ENCODE measurements around the gene FARP2. TPM values are rescaled to one million over a fixed set of nuclear protein-coding genes. Genes with fewer than 3 reads are reported as not detected.

The FARP2 gene
- total RNA-seq, 2 experiments from 2014 or later = 24.0 to 25.4 TPM

DNA sequence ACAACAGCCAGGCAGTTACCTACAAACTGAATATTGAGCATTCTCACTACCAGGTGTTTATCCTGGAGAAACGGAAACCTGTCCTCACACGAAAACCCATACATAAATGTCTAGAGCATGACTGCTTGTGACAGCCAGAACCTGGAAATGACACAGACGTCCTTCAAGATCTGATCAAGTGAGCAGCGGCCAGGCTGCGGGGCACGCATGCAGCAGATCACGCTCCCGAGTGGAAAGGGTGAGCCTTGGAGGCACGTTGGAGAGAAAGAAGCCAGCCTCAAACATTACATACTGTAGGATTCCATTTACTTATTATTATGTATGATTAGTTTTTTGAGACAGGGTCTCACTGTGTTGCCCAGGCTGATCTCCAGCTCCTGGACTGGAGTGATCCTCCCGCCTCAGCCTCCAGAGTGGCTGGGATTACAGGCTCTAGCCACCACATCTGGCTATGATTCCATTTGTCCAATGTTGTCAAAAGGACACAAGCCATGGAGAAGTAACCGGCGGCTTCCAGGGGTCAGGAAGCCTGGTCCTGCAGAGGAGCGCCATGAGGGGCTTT lies 175.2 kb downstream of the FARP2 start:
- Mint-ChIP-seq H3K9me3 (ENCODE audit: low read depth) (no peaks in the 10 kb centered on the region), H3K27me3 (peaks cover 3% of the 10 kb centered on the region), H3K27ac (no peak overlapping the region), H3K4me1 (no peaks in the 10 kb centered on the region), H3K36me3 (no peaks in the 10 kb centered on the region), H3K4me3 (no peak overlapping the region)
- CTCF ChIA-PET = no interaction called here
- ATAC-seq = no peak
- DNase-seq = no peak

DNA sequence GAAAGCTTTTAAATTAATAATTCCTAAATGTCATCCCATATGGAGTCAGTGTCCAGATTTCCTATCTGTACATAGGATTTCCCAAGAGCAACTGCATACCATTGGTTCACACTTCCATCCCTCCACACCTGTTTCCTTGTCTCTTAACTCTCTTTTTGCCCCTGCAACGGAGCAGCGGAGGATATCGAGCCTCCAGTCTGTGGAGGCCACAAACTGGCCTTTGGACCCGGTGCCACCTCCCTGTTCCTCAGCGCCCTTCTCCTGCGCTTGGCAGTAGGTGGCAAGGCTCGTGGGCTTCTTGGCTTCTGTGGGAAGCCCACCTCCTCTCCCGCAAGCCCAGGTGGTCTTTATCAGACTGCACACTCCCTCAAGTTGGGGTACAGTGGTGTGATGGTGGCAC lies 176.1 kb downstream of the FARP2 start:
- Mint-ChIP-seq H3K4me3 (no peak overlapping the region), H3K27me3 (peaks cover 4% of the 10 kb centered on the region), H3K9me3 (ENCODE audit: low read depth) (no peaks in the 10 kb centered on the region), H3K27ac (no peak overlapping the region), H3K36me3 (no peaks in the 10 kb centered on the region), H3K4me1 (no peaks in the 10 kb centered on the region)
- ATAC-seq = no peak
- CTCF ChIA-PET = no interaction called here
- no peak for DNase-seq

DNA sequence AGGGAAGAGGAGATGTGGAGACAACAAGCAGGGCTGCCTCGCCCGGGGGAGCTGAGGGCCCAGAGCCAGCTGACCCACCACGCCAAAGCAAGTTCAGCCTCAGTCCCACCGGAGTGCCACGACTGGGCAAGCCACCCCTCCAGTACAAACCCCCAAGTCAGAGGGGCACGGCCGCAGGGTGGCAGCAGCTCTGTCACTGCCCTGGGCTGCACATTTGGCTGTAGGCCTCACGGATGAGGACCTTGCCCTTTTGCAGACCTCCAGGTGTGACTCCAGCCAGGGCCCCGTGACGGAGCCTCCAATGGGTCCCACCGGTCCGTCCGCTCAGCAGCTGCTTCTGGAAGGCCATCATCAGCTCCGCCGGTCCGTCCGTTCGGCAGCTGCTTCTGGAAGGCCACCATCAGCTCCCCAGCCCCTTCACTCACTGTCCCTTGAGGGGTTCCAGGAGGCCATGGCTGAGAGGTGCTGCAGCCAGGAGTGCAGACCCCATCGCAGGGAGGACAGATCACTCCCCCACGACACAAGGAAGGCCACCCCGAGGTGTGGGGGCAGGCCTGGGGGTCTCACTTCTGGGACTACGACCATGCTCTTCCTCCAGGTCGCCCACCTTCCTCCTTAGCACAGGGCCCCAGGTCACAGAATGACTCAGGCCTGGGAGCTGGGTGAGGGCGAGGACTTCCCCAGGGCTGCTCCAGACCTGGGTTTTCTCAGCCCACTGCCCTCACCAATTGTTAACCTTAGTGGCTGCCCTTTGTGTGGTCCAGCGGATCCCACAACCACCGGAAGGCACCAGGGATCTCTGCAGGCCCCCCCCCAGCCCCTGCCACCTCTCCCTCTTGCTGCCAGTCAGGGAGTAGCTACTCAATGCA lies 176.9 kb downstream of the FARP2 start:
- H3K4me1 Mint-ChIP-seq = no peaks in the 10 kb centered on the region
- CTCF ChIA-PET = no interaction called here
- H3K4me3 Mint-ChIP-seq = no peak overlapping the region
- no peak for DNase-seq
- no peaks in the 10 kb centered on the region for H3K9me3 Mint-ChIP-seq (ENCODE audit: low read depth)
- H3K36me3 Mint-ChIP-seq = no peaks in the 10 kb centered on the region
- no peak overlapping the region for H3K27ac Mint-ChIP-seq
- peaks cover 4% of the 10 kb centered on the region for H3K27me3 Mint-ChIP-seq
- ATAC-seq = no peak

DNA sequence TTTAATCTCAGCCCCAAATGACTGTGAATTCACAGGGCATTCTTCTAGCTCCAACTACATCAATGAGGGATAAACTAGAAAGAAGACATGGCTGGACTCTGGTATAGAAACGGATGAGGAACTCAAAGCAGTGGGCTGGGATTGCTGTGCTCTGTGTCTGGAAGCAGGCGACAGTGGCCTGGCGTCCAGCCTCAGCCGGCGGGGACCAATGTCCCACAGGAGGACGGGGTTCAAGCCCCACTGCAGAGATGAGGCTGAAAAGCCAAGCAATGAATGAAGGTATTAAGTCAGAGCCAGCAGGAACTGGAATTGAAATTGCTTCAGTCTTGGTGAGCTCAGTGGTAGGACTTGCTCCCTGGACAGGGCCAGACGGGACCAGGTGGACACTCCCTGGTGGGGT lies 178.2 kb downstream of the FARP2 start:
- CTCF ChIA-PET = no interaction called here
- Mint-ChIP-seq H3K4me3 (no peak overlapping the region), H3K27me3 (peaks cover 7% of the 10 kb centered on the region), H3K9me3 (ENCODE audit: low read depth) (no peaks in the 10 kb centered on the region), H3K27ac (no peak overlapping the region), H3K4me1 (no peaks in the 10 kb centered on the region), H3K36me3 (no peaks in the 10 kb centered on the region)
- ATAC-seq = no peak
- no peak for DNase-seq

DNA sequence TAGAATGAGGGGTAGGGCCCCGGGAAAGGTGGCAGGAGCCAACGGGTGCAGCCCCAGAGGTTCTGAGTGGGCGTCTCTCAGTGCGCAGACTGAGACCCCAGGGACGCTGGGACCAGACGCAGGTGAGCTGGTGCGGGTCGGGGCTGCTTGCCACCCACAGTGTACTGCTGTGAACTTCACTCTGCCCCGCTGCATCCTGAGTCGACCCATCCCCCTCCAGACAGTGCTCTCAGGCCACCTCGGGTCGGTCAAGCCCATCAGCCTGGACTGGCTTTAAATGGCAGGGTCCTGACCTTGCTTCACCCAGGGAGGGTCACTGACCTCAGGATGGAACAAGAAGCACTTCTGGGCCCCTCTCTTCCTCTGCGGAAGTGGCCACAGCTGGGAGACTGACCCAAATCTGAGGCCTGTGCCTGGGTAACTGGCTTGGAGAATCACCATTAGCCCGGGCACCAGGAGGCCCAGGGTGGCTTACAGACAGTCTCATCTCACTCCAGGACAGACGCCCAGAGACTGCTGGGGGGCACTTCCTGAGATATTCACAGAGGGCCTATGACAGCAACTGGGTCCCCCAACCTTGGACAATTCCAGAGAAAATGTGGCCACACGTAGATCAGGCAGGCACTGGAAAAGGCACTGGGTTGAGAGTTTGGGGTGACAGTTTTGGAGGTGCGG lies 178.8 kb downstream of the FARP2 start:
- no peaks in the 10 kb centered on the region for H3K36me3 Mint-ChIP-seq
- no peak for DNase-seq
- H3K27ac Mint-ChIP-seq = no peak overlapping the region
- H3K27me3 Mint-ChIP-seq = peaks cover 8% of the 10 kb centered on the region
- no peaks in the 10 kb centered on the region for H3K9me3 Mint-ChIP-seq (ENCODE audit: low read depth)
- CTCF ChIA-PET = no interaction called here
- no peak for ATAC-seq
- no peaks in the 10 kb centered on the region for H3K4me1 Mint-ChIP-seq
- H3K4me3 Mint-ChIP-seq = no peak overlapping the region

DNA sequence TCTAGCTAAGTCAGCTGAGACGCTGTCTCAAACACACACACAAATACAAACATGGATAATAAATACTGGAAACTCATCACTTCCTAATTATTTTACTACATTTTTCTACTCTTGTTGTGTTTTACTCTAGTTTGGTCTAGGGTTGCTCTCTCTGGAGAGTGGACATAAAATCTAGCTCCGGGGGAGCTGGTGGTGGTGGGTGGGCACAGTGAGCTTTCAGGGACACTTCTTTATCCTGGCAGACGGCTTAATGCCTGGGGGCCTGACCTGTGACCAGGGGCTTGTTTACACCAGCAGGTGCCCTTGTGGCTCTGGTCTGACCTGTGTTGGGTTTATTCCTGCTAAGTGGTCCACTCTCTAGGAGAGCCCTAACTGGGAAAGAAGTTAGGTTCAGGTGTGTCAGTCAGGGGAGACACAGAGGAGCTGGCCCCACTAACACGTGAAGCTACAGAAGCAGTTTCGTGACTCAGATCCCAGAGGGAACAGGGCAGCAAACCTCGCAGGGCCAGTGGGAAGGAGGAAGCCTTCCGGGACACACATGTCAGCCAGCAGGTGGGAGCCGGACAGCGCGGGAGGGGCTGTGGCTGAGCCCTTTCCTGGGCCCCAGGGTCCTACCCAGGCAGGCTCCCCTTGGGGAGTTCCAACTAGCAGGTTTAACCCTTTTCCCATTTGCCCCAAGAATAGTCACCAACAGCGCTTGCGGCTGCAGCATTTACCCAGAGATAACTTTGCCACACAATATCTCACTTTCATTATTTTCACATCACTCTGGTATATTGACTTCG lies 180.0 kb downstream of the FARP2 start:
- Mint-ChIP-seq H3K36me3 (no peaks in the 10 kb centered on the region), H3K4me3 (no peak overlapping the region), H3K9me3 (ENCODE audit: low read depth) (no peaks in the 10 kb centered on the region), H3K27ac (no peak overlapping the region), H3K4me1 (peaks cover 3% of the 10 kb centered on the region), H3K27me3 (peaks cover 15% of the 10 kb centered on the region)
- DNase-seq = no peak
- ATAC-seq = no peak
- CTCF ChIA-PET = no interaction called here

DNA sequence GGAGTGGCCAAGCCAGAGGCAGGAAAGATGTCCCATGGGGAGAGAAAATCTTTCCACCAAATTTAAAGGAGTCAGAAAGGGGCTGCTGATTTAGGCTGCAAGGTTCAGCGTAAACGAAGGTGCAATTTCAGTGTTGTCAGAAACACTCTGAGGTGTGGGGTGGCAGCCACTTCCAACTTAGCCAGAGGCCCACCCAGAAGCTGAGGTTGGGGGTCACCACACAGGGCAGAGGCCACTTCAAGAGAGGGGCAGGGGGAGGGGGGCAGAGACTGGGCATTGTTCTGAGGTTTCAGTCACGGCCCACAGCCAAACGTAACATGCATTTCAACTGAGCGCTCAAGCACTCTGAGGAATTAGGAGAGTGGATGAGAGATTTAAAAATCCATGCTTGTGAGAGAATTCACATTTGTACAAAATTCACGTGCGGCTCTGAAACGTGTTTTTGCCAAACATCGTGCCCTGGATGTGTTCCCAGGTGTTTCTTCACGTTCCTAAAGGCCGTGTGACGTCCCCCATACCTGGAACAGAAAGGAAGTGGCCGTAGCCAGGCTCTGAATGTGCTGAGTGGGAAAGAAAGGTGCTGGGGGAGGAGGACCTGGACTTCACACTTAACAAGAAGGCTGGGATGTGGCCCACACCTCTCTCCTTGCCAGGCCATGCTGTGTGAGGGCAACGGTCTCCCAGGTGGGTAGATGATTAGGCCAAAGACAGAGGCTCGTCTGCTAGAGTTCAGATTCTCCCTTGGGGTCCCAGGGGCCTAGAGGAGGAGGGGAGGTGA lies 182.9 kb downstream of the FARP2 start:
- ATAC-seq = no peak

DNA sequence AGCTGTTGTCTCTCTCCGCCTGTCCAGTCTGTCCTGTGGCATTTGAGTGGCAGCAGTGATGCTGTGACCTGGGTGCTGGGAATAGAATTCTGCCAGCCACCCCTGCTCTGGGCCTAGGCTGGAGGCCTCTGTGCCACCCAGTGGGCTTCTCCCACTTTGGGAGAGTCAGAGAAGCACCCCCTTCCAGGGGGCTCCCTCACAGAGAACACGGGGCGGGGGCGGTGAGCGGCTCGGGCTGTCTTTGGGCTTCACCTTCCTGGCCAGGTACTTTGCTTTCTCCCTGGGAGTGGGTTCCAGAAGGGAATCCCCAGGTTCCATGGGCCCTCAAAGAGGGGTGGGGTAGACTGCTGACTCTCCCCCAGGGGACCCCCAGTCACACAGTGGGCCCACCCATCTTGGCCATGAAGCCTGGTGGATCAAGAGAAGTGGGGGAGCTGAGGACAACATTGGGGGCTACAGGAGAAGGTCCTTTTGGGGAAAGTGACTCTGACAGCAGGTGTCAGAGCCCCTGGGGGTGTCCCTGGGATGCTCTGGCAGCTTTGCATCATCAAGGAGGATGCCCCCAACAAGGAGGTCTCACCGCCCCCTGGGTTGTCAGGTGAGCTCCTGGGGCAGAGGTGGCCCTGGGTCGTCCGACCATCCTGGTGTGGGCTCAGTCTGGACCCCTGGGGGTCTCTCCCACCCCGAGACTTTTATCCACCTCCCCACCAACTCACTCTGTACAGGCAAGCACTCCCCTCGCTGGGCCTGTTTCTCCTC lies 183.7 kb downstream of the FARP2 start:
- peaks cover 3% of the 10 kb centered on the region for H3K4me1 Mint-ChIP-seq
- DNase-seq = no peak

More for the DNA sequence above, 182.9 kb downstream of the FARP2 start:
- H3K4me3 Mint-ChIP-seq = no peak overlapping the region
- CTCF ChIA-PET = no interaction called here
- H3K9me3 Mint-ChIP-seq (ENCODE audit: low read depth) = no peaks in the 10 kb centered on the region
- H3K36me3 Mint-ChIP-seq = no peaks in the 10 kb centered on the region
- H3K4me1 Mint-ChIP-seq = peaks cover 3% of the 10 kb centered on the region
- no peak overlapping the region for H3K27ac Mint-ChIP-seq
- no peak for DNase-seq
- H3K27me3 Mint-ChIP-seq = peaks cover 26% of the 10 kb centered on the region

DNA sequence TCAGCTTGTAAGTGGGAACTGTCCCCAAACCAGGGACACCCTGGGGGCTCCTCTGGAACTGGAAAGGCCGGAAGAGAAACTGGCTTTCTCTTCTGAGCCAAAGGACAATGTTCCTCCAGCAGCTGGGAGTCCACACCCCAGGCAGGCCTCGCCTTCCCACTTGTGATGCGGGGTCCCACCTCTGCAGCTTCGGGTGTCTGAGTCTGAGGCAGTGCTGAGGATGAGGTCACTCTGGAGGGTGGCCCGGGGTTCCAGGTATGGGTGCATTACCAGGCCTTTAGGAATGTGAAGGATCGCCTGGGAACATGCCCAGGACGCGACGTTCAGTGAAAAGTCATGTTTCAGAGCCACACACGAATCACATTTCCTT lies 184.3 kb downstream of the FARP2 start:
- Mint-ChIP-seq H3K27ac (no peak overlapping the region), H3K4me3 (no peak overlapping the region), H3K9me3 (ENCODE audit: low read depth) (no peaks in the 10 kb centered on the region), H3K27me3 (peaks cover 26% of the 10 kb centered on the region), H3K4me1 (peaks cover 3% of the 10 kb centered on the region), H3K36me3 (no peaks in the 10 kb centered on the region)
- CTCF ChIA-PET = interaction anchor here (1.1 to 1.4 kb wide), 2 partner anchors 34 to 148 kb away, joined by 3 read pairs; no protein-coding TSS in a partner anchor
- no peak for DNase-seq
- ATAC-seq = no peak

More for the DNA sequence above, 183.7 kb downstream of the FARP2 start:
- H3K27me3 Mint-ChIP-seq = peaks cover 26% of the 10 kb centered on the region
- CTCF ChIA-PET = interaction anchor here (1.4 kb wide), 1 partner anchor 34 kb away, joined by 3 read pairs; no protein-coding TSS in a partner anchor
- H3K27ac Mint-ChIP-seq = no peak overlapping the region
- no peak for ATAC-seq
- H3K36me3 Mint-ChIP-seq = no peaks in the 10 kb centered on the region
- H3K9me3 Mint-ChIP-seq (ENCODE audit: low read depth) = no peaks in the 10 kb centered on the region
- H3K4me3 Mint-ChIP-seq = no peak overlapping the region

DNA sequence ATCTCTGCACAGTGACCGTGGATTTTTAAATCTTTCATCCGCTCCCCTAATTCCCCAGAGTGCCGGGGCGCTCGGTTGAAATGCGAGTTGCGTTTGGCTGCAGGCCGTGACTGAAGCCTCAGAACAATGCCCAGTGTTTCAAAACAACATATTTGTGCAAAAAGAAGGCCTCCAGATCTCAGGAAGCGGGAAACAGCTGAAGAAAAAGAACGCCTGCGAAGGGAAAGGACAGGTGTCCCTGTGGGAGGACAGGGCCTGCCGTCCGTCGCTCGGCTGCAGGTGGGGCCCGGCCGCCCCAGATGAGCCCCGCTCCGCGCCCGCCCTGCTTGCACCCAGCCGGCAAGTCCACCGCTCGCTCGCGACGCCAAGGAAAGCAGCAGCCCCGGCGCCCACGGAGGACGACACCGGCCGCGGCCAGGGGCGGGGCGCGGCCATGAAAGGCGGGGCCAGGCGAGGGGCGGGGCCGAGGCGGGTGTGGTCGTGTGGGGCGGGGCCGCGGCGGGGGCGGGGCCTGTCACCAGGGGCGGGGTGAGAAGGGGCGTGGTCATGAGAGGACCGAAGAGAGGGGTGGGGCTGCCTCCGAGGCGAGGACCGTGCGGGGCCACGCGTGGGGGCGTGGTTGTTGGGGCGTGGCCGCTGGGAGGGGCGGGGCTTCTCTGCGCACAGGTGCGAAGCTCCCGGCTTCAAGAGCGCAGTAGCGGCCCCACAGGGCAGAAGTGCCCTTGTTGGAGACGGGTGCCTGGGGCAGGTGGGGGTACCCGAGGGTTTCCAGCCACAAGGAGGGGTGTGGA lies 184.9 kb downstream of the FARP2 start:
- DNase-seq (peak; percentile 73), ATAC-seq (peak; percentile 79)
- H3K36me3 Mint-ChIP-seq = no peaks in the 10 kb centered on the region
- no peak overlapping the region for H3K4me3 Mint-ChIP-seq
- H3K27ac Mint-ChIP-seq = no peak overlapping the region
- CTCF ChIA-PET = interaction anchor here (1.1 to 1.4 kb wide), 2 partner anchors 35 to 149 kb away, joined by 3 read pairs; no protein-coding TSS in a partner anchor
- no peaks in the 10 kb centered on the region for H3K9me3 Mint-ChIP-seq (ENCODE audit: low read depth)
- H3K27me3 Mint-ChIP-seq = peaks cover 26% of the 10 kb centered on the region
- peaks cover 3% of the 10 kb centered on the region for H3K4me1 Mint-ChIP-seq

DNA sequence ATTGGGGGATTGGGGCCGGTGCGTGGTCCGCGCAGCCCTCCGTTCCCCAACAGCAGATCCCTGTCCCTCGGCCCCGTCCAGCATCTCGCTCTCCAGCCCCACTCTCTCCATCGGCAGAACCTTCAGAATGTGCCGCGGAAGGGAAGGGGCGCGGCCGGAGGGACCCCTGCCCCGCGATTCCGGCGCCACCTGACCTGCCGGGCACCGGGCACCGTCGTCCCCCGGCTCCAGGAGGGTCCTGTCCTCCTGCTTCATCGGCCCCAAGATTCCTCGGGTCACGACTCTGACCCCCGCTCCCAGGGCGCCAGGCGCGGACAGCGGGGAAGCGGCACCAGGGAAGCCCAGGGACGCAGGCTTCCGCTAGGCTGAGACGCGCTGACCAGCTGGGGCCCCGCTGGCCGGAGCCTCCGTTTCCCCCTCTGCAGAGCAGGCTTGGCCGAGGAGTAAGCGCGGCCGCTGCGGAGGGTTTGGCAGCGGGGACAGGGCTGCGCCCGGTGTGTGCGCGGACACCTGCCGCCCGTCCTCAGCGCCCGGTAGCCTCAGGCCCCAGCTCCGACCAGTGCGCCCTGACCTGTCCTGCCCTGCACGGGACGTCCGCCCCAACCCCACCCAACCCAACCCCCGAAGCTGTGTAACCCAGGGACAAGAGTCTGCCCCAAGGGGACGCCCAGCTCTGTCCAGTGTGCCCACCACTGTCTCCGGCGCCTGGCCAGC lies 185.6 kb downstream of the FARP2 start:
- H3K27me3 Mint-ChIP-seq = peaks cover 24% of the 10 kb centered on the region
- H3K4me3 Mint-ChIP-seq = no peak overlapping the region
- DNase-seq (no peak), ATAC-seq (no peak)
- H3K4me1 Mint-ChIP-seq = peaks cover 3% of the 10 kb centered on the region
- no peaks in the 10 kb centered on the region for H3K36me3 Mint-ChIP-seq
- H3K27ac Mint-ChIP-seq = no peak overlapping the region
- CTCF ChIA-PET = no interaction called here
- no peaks in the 10 kb centered on the region for H3K9me3 Mint-ChIP-seq (ENCODE audit: low read depth)
